Loucy (cell line): Measurements from ENCODE around the gene DPF3.

Experiments
- CTCF ChIP-seq: fragments of 200-600 bp; sonication (generic); conservative IDR thresholded peaks from 2 replicates; pipeline ENCODE4 v1.5.1; 2014; ENCODE audit warnings: mild to moderate bottlenecking, antibody characterized with exemption, low read length
- EZH2phosphoT487 ChIP-seq: fragments of 200-600 bp; IDR thresholded peaks from 2 replicates; pipeline ENCODE4 v1.6.1; 2018; ENCODE audit warnings: antibody characterized with exemption, mild to moderate bottlenecking, moderate library complexity, borderline replicate concordance

- TF ChIP-seq CTCF, result no peak
- no peak for TF ChIP-seq EZH2phosphoT487
These were observed 227.3 kb downstream of the DPF3 start for GRCh38 chr14:72666610-72667009.
